Heart left ventricle (tissue), 13 donors: ENCODE measurements around the gene PCDHA1.

Experiments used
- CTCF ChIP-seq, 12 donors: fragments of 200-600 bp; sonication (generic) in 4 of 12; IDR thresholded peaks; one replicate each; pipeline versions ENCODE4 v1.5.0 to v1.8.0; 2018 to 2022; ENCODE audit warnings: antibody characterized with exemption in 12 of 12, mild to moderate bottlenecking in 5 of 12
- POLR2A ChIP-seq, 2 donors: fragments of 450-650 bp; IDR thresholded peaks; one replicate each; pipeline ENCODE4 v1.6.1; 2017; ENCODE audit warnings: antibody characterized with exemption in 2 of 2, mild to moderate bottlenecking in 2 of 2, moderate library complexity in 2 of 2
- donor health status: ischemic (EF 13 %, LVEDD 7.1; RV severe dilation, severe dysfunction).
- donor health status: DM: no; HTN: yes; CAD: no.
- donor health status: DM: no; HTN: no; CAD: no.
- donor health status: ischemic (EF 25% LVEDD 6.9; RV normal size, moderate dysfunction).
- donor health status: ischemic (EF 25% LVEDD 5.7; RV mildly dilated, moderate dysfunction).
- donor health status: ischemic (EF 35%, LVEDD 5.7; RV mildly dilated, moderate dysfunction).
- donor health status: nonischemic (EF 11% LVEDD 7.7; RV severe dilation, severe dysfunction).
- donor health status: DM: yes; HTN: yes; CAD: no.
- donor health status: PGD.
- donor health status: ischemic (EF 29% LVEDD 5.4; RV normal size, mild dysfunction).
- donor health status: nonischemic (EF 23%, LVEDD 6.1; RV moderate dilation, normal function).

- TF ChIP-seq CTCF (IDR thresholded peaks at IDR 0.05) = no peak
- no peak for TF ChIP-seq POLR2A (IDR thresholded peaks at IDR 0.05)
Measured at GRCh38 chr5:141003791-141004611, 218.1 kb downstream of the PCDHA1 start.
